H54 (cell line): ENCODE data around the gene ZNF335.
A peak's percentile ranks its signal among the peaks of the same experiment; 100 is the strongest.

Experiments used
- DNase-seq: peaks from one replicate; pipeline ENCODE4 v3.0.0; 2011; ENCODE audit warnings: low spot score, mixed read lengths; ENCODE audit not compliant: insufficient read length
- FAIRE-seq: peaks from 3 replicates; lab custom pipeline; 2011; peaks lifted over from hg19 to GRCh38; lab: Jason Lieb, UNC
- POLR2A ChIP-seq: IDR thresholded peaks from 2 replicates; pipeline ENCODE4 v1.6.1; 2011; ENCODE audit warnings: low read depth, mild to moderate bottlenecking, low read length

Gene ZNF335

DNA sequence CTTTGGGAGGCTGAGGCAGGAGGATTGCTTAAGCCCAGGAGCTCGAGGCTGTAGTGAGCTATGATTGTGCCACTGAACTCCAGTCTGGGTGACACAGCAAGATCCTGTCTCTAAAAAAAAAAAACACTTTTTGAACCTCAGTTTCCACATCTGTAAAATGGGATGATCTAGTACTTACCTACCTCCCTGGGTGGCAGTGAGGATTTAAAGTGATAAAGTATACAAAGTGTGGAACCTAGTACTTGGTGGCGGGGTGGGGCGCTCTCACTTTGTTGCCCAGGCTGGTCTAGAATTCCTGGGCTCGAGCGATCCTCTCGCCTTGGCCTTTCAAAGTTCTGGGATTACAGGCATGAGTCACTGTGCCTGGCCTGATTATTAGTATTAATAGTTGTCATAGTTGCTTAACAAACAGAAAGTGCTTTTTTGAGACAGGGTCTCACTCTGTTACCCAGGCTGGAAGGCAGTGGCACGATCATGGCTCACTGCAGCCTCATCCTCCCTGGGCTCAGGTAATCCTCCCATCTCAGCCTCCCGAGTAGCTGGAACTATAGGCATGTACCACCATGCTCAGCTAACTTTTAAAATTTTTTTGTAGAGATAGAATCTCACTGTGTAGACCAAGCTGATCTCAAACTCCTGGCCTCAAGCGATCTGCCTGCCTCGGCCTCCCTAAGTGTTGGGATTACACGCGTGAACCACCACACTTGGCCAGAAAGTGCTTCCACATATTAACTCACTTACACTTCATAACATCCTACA lies 53.0 kb downstream of the ZNF335 start:
- FAIRE-seq (no peak), DNase-seq (no peak)
- no peak for TF ChIP-seq POLR2A

DNA sequence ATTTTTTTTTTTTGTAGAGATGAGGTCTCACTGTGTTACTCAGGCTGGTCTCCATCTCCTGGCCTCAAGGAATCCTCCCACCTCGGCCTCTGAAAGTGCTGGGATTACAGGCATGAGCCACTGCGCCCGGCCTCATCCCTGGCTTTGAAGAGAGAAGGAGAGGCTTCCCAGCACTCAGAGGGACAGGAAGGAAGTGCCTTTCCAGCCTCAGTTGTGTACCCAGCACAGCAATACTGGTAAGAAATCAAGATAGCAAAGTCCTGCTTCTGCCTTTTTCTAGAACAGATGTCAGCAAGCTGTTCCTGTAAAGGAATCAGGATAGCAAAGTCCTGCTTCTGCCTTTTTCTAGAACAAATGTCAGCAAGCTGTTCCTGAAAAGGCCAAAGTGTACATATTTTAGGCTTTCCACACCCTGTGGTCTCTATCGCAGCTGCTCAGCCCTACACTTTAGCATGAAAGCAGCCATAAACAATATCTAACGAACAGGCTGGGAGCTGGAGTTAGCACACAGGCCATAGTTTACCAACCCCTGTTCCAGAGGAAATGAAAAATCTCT lies 53.7 kb downstream of the ZNF335 start:
- FAIRE-seq (no peak), DNase-seq (no peak)

DNA sequence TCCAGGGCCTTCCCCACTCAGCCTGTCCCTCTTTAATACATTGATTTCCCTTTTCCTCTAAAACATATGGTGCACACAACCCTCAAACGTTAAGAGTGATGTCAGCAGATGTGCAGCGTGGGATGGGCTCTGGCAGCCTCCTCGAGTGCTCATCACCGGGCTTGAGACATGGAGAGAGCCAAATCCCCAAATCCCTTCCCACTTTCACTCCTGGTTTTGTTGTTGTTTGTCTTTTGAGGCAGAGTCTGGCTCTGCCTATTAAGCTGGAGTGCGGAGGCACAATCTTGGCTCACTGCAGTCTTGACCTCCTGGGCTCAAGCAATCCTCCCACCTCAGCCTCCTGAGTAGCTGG lies 54.2 kb downstream of the ZNF335 start:
- TF ChIP-seq POLR2A = no peak
- DNase-seq = no peak
- no peak for FAIRE-seq

More for the DNA sequence above, 53.7 kb downstream of the ZNF335 start:
- no peak for TF ChIP-seq POLR2A

DNA sequence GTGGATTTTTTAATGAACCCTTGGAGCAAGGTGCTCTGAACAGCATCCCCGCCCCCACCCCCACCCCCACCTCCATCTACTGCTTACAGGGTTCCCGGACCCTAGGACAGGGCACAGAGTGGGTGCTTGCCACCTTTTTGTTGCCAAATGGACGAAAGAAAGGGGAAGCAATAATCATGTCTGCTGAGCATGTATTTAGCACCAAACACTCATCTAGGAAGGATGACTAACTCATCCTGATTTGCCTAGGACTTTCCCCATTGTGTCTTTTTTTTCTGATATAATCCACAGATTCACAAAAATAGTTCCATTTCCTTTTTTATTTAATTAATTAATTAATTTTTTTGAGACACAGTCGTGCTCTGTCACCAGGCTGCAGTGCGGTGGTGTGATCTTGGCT lies 58.9 kb downstream of the ZNF335 start:
- TF ChIP-seq POLR2A = no peak
- DNase-seq (no peak), FAIRE-seq (no peak)

DNA sequence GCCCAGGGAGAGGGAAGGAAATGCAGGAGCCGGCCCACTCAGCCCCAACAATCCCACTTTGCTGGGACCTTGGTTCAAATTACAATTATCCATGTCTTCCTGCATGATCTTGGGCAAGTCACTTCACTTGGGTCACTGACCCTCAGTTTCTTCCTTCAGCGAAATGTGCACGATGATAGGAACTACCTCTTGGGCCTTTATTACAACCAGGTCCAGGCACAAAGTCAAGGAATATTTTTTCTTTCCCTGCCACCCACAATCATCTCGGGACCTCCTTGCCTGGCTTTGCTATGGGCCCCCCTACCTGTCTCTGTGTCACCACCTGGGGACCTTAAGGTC lies 59.7 kb downstream of the ZNF335 start:
- no peak for TF ChIP-seq POLR2A
- no peak for DNase-seq
- FAIRE-seq = no peak

DNA sequence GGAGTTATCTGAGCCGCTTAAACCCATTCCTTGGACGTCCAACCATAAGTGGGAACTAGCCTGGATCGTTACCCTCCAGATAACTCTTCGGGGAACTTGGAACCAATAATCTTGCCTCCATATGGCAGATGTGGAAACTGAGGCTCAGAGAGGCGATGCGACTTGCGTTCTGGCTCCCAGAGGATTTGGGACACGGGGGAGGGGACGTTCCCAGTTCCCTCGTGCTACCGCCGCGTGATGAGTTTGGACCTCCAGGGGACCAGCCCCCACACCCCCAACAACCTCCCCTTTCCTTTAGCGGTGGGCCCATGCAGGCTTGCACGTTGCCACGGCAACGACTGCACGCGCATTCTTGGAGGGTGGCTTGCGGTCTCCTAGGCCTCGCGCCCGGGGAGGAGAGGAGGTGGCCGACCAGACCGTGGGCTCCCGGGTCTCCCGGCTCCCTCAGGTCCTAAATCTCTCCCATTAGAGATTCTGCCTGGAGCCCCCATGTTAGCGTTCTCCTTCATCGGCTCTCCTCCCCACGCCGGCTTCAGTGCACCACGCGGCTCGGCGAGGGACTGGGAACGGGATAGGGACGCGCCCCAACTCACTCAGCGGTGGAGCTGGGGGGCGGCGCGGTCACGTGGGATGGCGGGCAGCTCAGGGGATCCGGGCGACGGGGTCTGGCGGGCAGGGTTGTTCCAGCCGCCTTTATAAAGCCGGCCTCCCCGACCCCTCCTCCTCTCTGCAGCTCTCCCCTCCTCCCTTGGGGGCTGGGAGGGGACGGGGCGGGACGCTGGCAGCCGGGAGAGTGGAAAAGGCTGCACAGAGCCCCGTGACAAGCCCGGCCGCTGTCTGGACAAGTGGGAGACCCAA lies 60.3 kb downstream of the ZNF335 start, which contains the start of gene PLTP:
PLTP (minus strand) TSS at position 670 of the 858 bp plus-strand sequence. CDS start 703 bp downstream, outside the sequence.
- DNase-seq (no peak), FAIRE-seq (no peak)
- peak; percentile 30; the same call in 1 of the 2 replicates for TF ChIP-seq POLR2A

DNA sequence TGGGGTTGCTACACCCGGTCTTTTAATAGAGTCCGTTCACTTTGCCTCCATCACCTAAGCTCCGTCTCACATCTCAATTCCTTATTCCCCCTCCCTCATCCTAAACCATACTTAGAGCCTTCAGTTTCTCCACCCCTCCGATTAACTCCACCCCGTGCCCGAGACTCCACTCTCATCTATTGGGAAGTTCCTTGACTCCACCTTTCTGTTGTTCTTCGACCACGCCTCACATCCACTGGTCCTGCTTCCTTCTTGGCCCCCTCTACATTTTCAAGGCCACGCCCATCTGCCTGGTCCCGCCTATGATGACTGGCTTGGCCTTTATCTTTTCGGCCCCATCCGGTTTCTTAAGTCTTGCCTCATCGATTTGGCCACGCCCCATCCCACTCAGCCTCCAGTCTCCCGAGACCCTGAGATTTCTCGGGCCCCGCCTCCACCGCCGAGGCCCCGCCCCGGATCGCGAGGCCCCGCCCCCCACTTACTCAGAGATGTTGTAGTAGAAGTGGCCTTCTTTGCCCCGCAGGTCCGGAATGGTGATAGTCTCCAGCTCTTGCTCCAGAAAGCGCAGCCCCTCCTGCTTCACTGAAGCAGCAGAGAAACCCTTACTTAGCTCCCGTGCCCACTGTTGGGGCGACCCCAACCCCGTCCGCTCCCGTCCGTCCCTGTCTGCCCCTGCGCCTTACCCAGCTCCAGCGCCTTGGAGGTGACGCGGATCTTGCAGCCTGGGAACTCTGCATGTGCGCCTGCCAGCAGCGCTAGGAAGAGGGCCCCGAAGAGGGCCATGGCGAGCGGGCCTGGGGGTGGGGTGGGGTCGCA lies 61.1 kb downstream of the ZNF335 start:
- FAIRE-seq (peak; percentile 72), DNase-seq (peak; percentile 86)
- peak; percentile 68 for TF ChIP-seq POLR2A

DNA sequence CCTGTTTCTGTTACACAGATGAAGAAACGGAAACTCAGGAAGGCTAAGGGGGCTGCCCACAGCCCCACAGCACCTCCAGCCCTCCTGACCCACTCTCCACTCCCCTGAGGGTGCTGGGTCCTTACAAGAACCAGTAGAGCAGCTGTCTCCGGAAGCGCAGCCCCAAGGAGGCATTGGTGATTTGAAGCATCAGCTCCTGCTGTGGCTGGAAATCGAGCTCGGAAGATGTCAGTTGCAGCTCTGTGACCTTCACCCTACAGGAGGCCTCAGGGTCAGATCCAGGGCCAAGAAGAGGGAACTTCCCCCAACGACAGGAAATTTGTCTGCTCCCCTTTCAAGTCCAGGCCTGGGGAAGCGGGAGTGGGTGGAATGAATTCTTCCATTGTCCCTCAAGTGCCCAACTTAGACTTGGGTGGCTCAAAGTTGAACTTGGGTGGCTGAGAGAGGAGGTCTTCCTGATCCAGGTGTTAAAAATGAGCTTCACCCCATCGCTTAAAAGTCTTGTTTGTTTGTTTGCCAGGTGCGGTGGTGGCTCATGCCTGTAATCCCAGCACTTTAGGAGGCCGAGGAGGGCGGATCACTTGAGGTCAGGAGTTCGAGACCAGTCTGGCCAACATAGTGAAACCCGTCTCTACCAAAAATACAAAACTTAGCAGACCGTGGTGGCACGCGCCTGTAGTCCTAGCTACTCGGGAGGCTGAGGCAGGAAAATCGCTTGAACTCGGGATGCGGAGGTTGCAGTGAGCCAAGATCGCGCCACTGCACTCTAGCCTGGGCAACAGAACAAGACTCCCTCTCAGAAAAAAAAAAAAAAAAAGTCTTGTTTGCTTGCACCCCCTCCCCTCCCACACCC lies 62.0 kb downstream of the ZNF335 start:
- TF ChIP-seq POLR2A = no peak
- FAIRE-seq = no peak
- no peak for DNase-seq

DNA sequence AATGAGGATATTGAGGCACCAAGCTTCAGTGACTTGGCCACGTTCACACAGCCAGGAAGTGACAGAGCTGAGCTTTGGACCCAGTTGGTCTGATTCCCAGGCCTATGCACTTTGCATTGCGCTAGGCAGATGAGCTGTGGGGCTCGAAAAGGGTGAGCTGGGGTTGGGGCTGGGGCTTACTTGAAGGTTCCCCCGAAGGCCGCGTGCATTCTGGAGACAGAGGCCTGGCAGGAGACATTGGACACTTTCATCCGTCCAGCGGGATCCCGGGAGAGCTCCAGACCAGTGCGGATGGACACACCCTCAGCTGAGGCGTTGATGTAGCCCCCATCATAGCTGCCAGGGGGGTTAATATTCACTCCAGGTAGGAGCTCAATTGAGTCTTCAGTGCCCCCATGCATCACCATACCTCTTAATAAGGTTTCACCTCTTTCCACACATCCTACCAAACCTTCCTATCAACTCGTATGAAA lies 62.6 kb downstream of the ZNF335 start:
- no peak for FAIRE-seq
- no peak for TF ChIP-seq POLR2A

DNA sequence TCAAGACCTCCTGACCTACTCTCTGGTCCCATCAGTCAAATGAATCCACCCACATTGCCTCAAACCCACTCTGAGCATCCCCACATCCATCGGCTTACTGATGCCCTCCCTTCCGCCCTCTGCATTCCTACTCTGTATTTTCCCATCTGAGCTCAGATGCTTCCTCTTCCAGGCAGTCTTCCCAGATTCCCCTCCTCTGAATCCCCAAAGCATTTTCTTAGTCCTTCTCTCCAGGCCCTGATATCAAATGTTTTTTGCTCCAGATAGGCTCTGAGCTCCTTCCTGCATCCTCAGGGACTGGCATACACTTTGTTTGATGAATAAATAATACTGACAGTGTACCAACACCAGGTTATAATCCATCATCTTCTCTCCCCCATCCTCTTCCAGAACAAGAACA lies 63.9 kb downstream of the ZNF335 start:
- FAIRE-seq (no peak), DNase-seq (no peak)
- no peak for TF ChIP-seq POLR2A

More for the DNA sequence above, 62.6 kb downstream of the ZNF335 start:
- no peak for DNase-seq

DNA sequence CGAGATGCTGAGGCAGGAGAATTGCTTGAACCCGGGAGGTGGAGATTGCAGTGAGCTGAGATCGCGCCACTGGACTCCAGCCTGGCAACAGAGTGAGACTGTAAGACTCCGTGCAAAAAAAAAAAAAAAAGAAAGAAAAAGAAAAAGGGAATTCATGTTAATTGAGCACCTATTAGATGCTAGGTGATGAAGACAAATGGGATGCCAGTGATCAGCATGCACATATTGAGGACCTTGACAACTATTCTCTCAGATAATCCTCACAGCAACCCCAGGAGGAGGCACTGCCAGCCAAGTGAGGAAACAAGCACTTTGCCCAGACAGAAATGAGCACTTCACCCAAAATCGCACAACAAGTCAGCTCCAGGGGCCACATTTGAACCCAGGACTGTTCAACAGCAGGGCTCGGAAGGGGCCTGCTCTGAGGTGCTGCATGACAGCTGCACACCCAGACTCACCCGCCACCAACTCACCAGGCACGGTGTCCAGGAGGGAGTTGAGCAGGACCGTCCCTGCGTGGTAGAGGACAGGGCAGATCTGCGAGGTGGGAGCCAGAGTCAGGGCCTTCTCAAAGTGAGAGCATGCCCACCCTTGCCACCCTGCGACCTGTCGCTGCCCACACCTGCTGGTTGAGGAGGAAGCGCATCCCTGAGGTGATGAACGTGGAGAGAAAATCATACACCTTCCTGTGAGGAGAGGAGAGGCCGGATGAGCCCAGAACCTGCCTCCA lies 64.6 kb downstream of the ZNF335 start:
- no peak for FAIRE-seq
- no peak for TF ChIP-seq POLR2A

DNA sequence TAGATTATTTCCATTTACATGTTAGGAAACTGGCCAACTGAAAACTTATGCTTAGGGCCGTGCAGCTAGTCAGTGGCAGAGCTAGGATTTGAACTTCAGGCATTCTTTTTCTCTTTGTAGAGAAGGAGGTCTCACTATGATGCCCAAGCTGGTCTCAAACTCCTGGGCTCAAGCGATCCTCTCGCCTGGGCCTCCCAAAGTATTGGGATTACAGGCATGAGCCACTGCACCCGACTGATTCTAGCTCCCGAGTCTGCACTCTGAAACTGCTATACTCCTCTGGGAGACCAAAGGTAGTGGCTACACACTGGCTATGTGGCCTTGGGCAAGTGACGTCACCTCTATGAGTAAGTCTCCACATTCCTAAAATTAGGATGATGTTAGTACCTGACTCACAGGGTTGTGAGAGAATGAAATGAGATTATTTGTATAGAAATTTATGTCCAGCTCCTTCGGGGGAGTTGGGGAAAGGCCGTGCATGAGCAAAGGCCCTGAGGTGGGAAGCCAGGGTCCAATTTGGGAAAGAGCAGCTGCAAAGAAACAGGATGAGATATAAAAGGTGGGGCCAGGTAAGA lies 66.4 kb downstream of the ZNF335 start:
- no peak for TF ChIP-seq POLR2A
- FAIRE-seq (no peak), DNase-seq (peak; percentile 77)

More for the DNA sequence above, 64.6 kb downstream of the ZNF335 start:
- DNase-seq = no peak
